KMS-11 (cell line): ENCODE results near the gene ST6GALNAC4.
"Not testable (repeated sequence)": the region's sequence is repeated elsewhere in the genome, so short reads cannot be mapped to it uniquely, and the experiment has no call there.

Experiments
- H2AFZ ChIP-seq: fragments of 200-600 bp; sonication (generic); 2 replicates; pipeline ENCODE4 v1.6.1; 2016; ENCODE audit warnings: antibody characterized with exemption, mixed run types, low read depth
- H3K27ac ChIP-seq: fragments of 200-600 bp; sonication (generic); 2 replicates; pipeline ENCODE4 v1.6.1; 2016; ENCODE audit warnings: mild to moderate bottlenecking, mixed run types
- H3K27me3 ChIP-seq: fragments of 200-600 bp; sonication (generic); 2 replicates; pipeline ENCODE4 v1.6.1; 2017; ENCODE audit warnings: mild to moderate bottlenecking, low read depth, mixed run types, moderate library complexity; ENCODE audit not compliant: insufficient read depth
- H3K36me3 ChIP-seq: fragments of 200-600 bp; sonication (generic); 2 replicates; pipeline ENCODE4 v1.6.1; 2017; ENCODE audit warnings: mild to moderate bottlenecking, mixed run types; ENCODE audit not compliant: insufficient read depth
- H3K4me1 ChIP-seq: fragments of 200-600 bp; sonication (generic); 2 replicates; pipeline ENCODE4 v1.6.1; 2016; ENCODE audit warnings: mild to moderate bottlenecking, low read depth, mixed run types; ENCODE audit not compliant: poor library complexity, severe bottlenecking
- H3K4me2 ChIP-seq: fragments of 200-600 bp; sonication (generic); 2 replicates; pipeline ENCODE4 v1.7.0; 2016; ENCODE audit warnings: mild to moderate bottlenecking, mixed run types
- H3K4me3 ChIP-seq: fragments of 200-600 bp; sonication (generic); IDR thresholded peaks from 2 replicates; pipeline ENCODE4 v1.6.1; 2017; ENCODE audit warnings: low read depth, low read length, mixed read lengths; ENCODE audit not compliant: insufficient read depth
- H3K79me2 ChIP-seq: fragments of 200-600 bp; sonication (generic); 2 replicates; pipeline ENCODE4 v1.6.1; 2016; ENCODE audit warnings: low read depth, mixed run types; ENCODE audit not compliant: insufficient read depth
- H3K9ac ChIP-seq: fragments of 200-600 bp; sonication (generic); 2 replicates; pipeline ENCODE4 v1.6.1; 2016; ENCODE audit warnings: mild to moderate bottlenecking, mixed run types
- H4K20me1 ChIP-seq: fragments of 200-600 bp; sonication (generic); 2 replicates; pipeline ENCODE4 v1.6.1; 2016; ENCODE audit warnings: mild to moderate bottlenecking, mixed run types; ENCODE audit not compliant: insufficient read depth
- TF ChIP-seq, protein P1 (sequence below): fragments of 200-600 bp; sonication (generic); conservative IDR thresholded peaks from 2 replicates; pipeline ENCODE4 v1.6.1; 2017; ENCODE audit warnings: low read depth, mild to moderate bottlenecking, antibody characterized with exemption, low read length, moderate library complexity, mixed read lengths

ST6GALNAC4 gene

DNA sequence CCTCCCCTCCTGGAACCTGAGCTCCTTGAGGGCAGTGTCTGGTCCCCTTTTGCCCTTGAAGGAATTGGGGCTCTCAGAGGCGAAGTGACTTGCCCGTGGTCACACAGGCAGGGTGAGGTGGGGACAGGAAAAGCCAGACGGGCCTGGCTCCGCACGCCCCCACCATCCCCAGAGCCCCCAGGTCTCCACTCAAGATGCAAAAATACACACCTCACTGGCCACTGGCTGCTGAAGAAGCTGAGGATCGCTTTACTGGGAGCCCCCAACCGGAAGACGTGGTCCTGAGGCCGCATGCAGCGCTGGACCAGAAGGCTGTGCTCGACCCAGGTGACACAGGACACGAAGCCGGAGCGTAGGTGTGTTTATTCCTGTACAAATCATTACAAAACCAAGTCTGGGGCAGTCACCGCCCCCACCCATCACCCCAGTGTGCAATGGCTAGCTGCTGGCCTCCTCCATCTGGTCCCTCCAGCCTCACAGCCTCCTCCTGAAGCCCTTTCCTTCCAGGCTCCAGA, 31.8 kb downstream of the ST6GALNAC4 start:
- no peak overlapping the region for H2AFZ ChIP-seq
- H3K36me3 ChIP-seq: no peaks in the 10 kb centered on the region
- no peak overlapping the region for H3K4me3 ChIP-seq
- TF ChIP-seq, protein P1, sequence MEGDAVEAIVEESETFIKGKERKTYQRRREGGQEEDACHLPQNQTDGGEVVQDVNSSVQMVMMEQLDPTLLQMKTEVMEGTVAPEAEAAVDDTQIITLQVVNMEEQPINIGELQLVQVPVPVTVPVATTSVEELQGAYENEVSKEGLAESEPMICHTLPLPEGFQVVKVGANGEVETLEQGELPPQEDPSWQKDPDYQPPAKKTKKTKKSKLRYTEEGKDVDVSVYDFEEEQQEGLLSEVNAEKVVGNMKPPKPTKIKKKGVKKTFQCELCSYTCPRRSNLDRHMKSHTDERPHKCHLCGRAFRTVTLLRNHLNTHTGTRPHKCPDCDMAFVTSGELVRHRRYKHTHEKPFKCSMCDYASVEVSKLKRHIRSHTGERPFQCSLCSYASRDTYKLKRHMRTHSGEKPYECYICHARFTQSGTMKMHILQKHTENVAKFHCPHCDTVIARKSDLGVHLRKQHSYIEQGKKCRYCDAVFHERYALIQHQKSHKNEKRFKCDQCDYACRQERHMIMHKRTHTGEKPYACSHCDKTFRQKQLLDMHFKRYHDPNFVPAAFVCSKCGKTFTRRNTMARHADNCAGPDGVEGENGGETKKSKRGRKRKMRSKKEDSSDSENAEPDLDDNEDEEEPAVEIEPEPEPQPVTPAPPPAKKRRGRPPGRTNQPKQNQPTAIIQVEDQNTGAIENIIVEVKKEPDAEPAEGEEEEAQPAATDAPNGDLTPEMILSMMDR: no peak
- H3K79me2 ChIP-seq: no peaks in the 10 kb centered on the region
- H3K27me3 ChIP-seq: no peaks in the 10 kb centered on the region
- H3K9ac ChIP-seq: no peak overlapping the region
- H3K4me2 ChIP-seq: no peak overlapping the region
- H3K27ac ChIP-seq: no peak overlapping the region
- H3K4me1 ChIP-seq: no peaks in the 10 kb centered on the region
- no peaks in the 10 kb centered on the region for H4K20me1 ChIP-seq

DNA sequence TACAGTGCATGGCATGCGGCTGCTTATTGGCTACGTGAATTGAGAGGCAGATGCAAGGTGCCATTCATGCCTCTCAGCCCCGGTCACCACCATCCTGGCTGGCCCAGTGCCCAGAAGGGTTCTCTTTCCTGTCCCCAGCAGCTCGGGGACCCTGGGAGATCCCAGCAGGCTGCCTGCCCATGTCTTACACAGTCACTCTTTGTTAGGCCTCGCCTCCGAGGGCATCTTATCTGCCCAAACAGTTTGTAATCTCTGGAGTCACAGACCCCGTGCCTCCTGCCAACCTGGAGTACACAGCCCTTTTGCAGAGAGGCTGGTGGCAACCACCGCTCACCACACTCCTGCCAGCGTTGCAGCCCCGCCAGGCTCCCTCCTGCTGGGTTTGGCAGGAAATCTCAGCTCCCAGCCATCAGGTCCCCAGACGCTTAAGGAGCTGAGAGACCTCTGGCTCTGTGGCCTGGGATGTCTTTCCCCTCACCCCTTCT, 32.4 kb downstream of the ST6GALNAC4 start:
- Histone ChIP-seq H3K27ac (no peak overlapping the region), H3K27me3 (no peaks in the 10 kb centered on the region), H2AFZ (no peak overlapping the region), H3K79me2 (no peaks in the 10 kb centered on the region), H3K36me3 (no peaks in the 10 kb centered on the region), H3K4me2 (no peak overlapping the region), H4K20me1 (no peaks in the 10 kb centered on the region), H3K9ac (no peak overlapping the region), H3K4me3 (no peak overlapping the region), H3K4me1 (no peaks in the 10 kb centered on the region)
- TF ChIP-seq, protein P1: no peak

DNA sequence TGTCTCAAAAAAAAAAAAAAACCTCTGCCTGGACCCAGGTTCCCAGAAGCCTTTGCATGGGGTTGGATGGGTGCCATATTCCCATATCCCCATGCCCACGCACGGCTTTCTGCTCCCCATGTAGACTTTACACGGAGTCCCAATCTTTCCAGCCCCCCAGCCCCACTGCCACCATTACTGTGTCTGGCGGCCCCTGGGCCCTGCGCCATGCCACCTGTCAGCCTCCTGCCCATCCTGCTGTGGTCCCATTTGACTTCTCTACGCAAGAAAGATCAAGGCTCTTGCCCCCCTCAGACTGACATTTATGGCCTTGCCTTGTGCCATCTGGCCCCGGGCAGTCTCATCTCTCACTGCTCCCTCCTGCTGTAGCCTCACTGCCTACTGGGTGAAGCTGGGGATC, 32.9 kb downstream of the ST6GALNAC4 start:
- Histone ChIP-seq H3K27ac (no peak overlapping the region), H4K20me1 (no peaks in the 10 kb centered on the region), H3K4me3 (no peak overlapping the region), H2AFZ (no peak overlapping the region), H3K79me2 (no peaks in the 10 kb centered on the region), H3K27me3 (no peaks in the 10 kb centered on the region), H3K36me3 (no peaks in the 10 kb centered on the region), H3K4me1 (no peaks in the 10 kb centered on the region), H3K9ac (no peak overlapping the region), H3K4me2 (no peak overlapping the region)
- TF ChIP-seq, protein P1: no peak

DNA sequence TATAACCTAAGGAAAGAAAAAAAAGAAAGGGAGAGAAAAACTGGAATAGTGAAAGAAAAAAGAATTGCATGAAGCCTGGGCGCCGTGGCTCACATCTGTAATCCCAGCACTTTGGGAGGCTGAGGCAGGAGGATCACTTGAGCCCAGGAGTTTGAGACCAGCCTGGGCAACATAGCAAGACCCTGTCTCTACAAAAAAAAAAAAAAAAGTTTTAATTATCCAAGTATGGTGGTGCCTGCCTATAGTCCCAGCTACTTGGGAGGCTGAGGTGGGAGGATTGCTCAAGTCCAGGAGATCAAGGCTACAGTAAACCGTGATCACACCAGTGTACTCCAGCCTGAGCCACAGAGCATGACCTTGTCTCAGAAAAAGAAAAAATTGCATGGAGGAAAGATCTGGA, 35.1 kb downstream of the ST6GALNAC4 start:
- H3K9ac ChIP-seq, H3K27ac ChIP-seq, H2AFZ ChIP-seq, H3K4me1 ChIP-seq, H3K4me3 ChIP-seq, H3K36me3 ChIP-seq, H4K20me1 ChIP-seq, H3K79me2 ChIP-seq, H3K27me3 ChIP-seq, H3K4me2 ChIP-seq: not testable (repeated sequence)

DNA sequence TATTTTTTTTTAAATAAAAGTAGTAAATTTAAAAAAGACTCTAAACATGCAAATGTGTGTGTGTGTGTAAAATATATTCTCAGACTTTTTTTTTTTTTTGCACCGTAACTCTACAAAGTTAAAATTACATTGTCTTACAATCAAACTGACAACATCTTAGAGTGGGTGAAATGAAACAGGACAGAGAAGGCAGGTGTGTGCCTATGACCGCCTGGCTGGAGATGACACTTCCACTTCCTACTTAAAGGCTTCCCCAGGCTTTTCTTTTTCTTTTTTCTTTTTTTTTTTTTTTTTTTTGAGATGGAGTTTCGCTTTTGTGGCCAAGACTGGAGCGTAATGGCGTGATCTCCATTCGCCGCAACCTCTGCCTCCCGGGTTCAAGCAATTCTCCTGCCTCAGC, 36.7 kb downstream of the ST6GALNAC4 start:
- Histone ChIP-seq H3K27me3 (no peaks in the 10 kb centered on the region), H2AFZ (no peak overlapping the region), H3K4me1 (no peaks in the 10 kb centered on the region), H3K4me3 (no peak overlapping the region), H4K20me1 (no peaks in the 10 kb centered on the region), H3K4me2 (no peak overlapping the region), H3K27ac (no peak overlapping the region), H3K9ac (no peak overlapping the region), H3K79me2 (no peaks in the 10 kb centered on the region), H3K36me3 (no peaks in the 10 kb centered on the region)
- TF ChIP-seq, protein P1: no peak
